Activated CD8-positive, alpha-beta T cell treated with anti-CD3 and anti-CD28 coated beads for 36 hours (primary cell): Measurements from ENCODE around the gene PIGS. TPM values are rescaled to one million over a fixed set of nuclear protein-coding genes. Genes with fewer than 3 reads are reported as not detected.

Experiments
- ATAC-seq: fragments of 200-7000 bp; cut with Tn5 transposase; one replicate; pipeline ENCODE4 v1.10.0; 2021; ENCODE audit warnings: mild to moderate bottlenecking, moderate library complexity
- CTCF ChIA-PET: fragments of 350-600 bp; sonication (Branson Sonifier 250); formaldehyde crosslinking; loops from one replicate; lab custom pipeline; 2021; ENCODE audit warnings: antibody characterized with exemption; lab: Charles Lee
- POLR2A ChIA-PET: fragments of 350-600 bp; sonication (Branson Sonifier 250); formaldehyde crosslinking; loops from one replicate; lab custom pipeline; 2021; ENCODE audit warnings: antibody characterized with exemption; lab: Charles Lee
- DNase-seq: peaks from one replicate; pipeline ENCODE4 v3.0.0-alpha.2; 2020
- H3K27ac Mint-ChIP-seq: one replicate; pipeline ENCODE4 v1.8.0; 2021; ENCODE audit warnings: mild to moderate bottlenecking, mixed read lengths
- H3K27me3 Mint-ChIP-seq: one replicate; pipeline ENCODE4 v1.8.0; 2021; ENCODE audit warnings: mixed read lengths
- H3K36me3 Mint-ChIP-seq: one replicate; pipeline ENCODE4 v1.8.0; 2021; ENCODE audit warnings: low read depth, mixed read lengths
- H3K4me1 Mint-ChIP-seq: one replicate; pipeline ENCODE4 v1.8.0; 2021; ENCODE audit warnings: low read depth, mixed read lengths
- H3K4me3 Mint-ChIP-seq: one replicate; pipeline ENCODE4 v1.8.0; 2021; ENCODE audit warnings: mild to moderate bottlenecking, moderate library complexity, mixed read lengths
- H3K9me3 Mint-ChIP-seq: one replicate; pipeline ENCODE4 v1.8.0; 2021; ENCODE audit warnings: mixed read lengths
- CTCF ChIP-seq: fragments of 200-600 bp; IDR thresholded peaks from one replicate; pipeline ENCODE4 v1.8.0; 2022; ENCODE audit warnings: antibody characterized with exemption, mild to moderate bottlenecking
- intact Hi-C: fragments of 100-400 bp; cut with micrococcal nuclease; formaldehyde crosslinking; loops from one replicate; pipeline ENCODE4 v1.10.0; 2022
- total RNA-seq, 2 experiments: library from RNA; stranded (reverse); gene quantifications; one replicate each; pipeline ENCODE4 v1.2.3, GENCODE V29; 2021

Gene PIGS
- total RNA-seq, 2 experiments from 2014 or later = 33.8 to 36.9 TPM

GRCh38 chr17:28509789-28510188 is 61.5 kb downstream of the PIGS start:
- no peaks in the 10 kb centered on the region for H3K4me1 Mint-ChIP-seq
- peaks cover 25% of the 10 kb centered on the region for H3K27me3 Mint-ChIP-seq
- CTCF ChIA-PET = no interaction called here
- POLR2A ChIA-PET = interaction anchor here (0.6 kb wide), 1 partner anchor 28 kb away, joined by 4 read pairs; no protein-coding TSS in a partner anchor
- no peak overlapping the region for H3K27ac Mint-ChIP-seq
- no peak overlapping the region for H3K4me3 Mint-ChIP-seq
- H3K36me3 Mint-ChIP-seq = no peaks in the 10 kb centered on the region
- no peaks in the 10 kb centered on the region for H3K9me3 Mint-ChIP-seq
- TF ChIP-seq CTCF = no peak
- no peak for DNase-seq
- intact Hi-C loops = no loop called here
- no peak for ATAC-seq

GRCh38 chr17:28508211-28508724 is 63.1 kb downstream of the PIGS start:
- Mint-ChIP-seq H3K4me1 (no peaks in the 10 kb centered on the region), H3K4me3 (no peak overlapping the region), H3K27me3 (peaks cover 25% of the 10 kb centered on the region), H3K27ac (no peak overlapping the region), H3K9me3 (no peaks in the 10 kb centered on the region), H3K36me3 (no peaks in the 10 kb centered on the region)
- ChIA-PET POLR2A (no interaction called here), CTCF (no interaction called here)
- intact Hi-C loops = no loop called here
- TF ChIP-seq CTCF = no peak
- DNase-seq (no peak), ATAC-seq (no peak)

- intact Hi-C loops = no loop called here
- DNase-seq (no peak), ATAC-seq (no peak)
- no peak overlapping the region for H3K4me3 Mint-ChIP-seq
- POLR2A ChIA-PET = interaction anchor here (0.6 kb wide), 1 partner anchor 77 kb away, joined by 3 read pairs; no protein-coding TSS in a partner anchor
- no peaks in the 10 kb centered on the region for H3K9me3 Mint-ChIP-seq
- H3K36me3 Mint-ChIP-seq = no peaks in the 10 kb centered on the region
- no peak overlapping the region for H3K27ac Mint-ChIP-seq
- TF ChIP-seq CTCF = no peak
- CTCF ChIA-PET = no interaction called here
- H3K4me1 Mint-ChIP-seq = no peaks in the 10 kb centered on the region
- peaks cover 25% of the 10 kb centered on the region for H3K27me3 Mint-ChIP-seq
These were observed 63.6 kb downstream of the PIGS start for GRCh38 chr17:28507567-28508203.

GRCh38 chr17:28506763-28507487 is 64.4 kb downstream of the PIGS start:
- DNase-seq (no peak), ATAC-seq (no peak)
- Mint-ChIP-seq H3K4me3 (no peak overlapping the region), H3K9me3 (no peaks in the 10 kb centered on the region), H3K27me3 (peaks cover 25% of the 10 kb centered on the region), H3K27ac (no peak overlapping the region), H3K36me3 (no peaks in the 10 kb centered on the region), H3K4me1 (no peaks in the 10 kb centered on the region)
- ChIA-PET POLR2A (no interaction called here), CTCF (interaction anchor here (1.1 kb wide), 1 partner anchor 12 kb away, joined by 4 read pairs; no protein-coding TSS in a partner anchor)
- no peak for TF ChIP-seq CTCF
- intact Hi-C loops = no loop called here
